Stimulated activated naive CD8-positive, alpha-beta T cell treated with anti-CD3 and anti-CD28 coated beads, Interleukin-15, Interleukin-2, amounts not matched to agents 100 ng/mL and 50 ng/mL, for 24 hours (primary cell): ENCODE data around the gene NMNAT3.
"Not testable (repeated sequence)": the region's sequence is repeated elsewhere in the genome, so short reads cannot be mapped to it uniquely, and the experiment has no call there.

Experiments
- H3K27ac Mint-ChIP-seq: one replicate; pipeline ENCODE4 v1.8.0; 2021; ENCODE audit warnings: mild to moderate bottlenecking, mixed read lengths
- H3K27me3 Mint-ChIP-seq: one replicate; pipeline ENCODE4 v1.8.0; 2021; ENCODE audit warnings: mixed read lengths
- H3K36me3 Mint-ChIP-seq: one replicate; pipeline ENCODE4 v1.8.0; 2021; ENCODE audit warnings: low read depth, mixed read lengths
- H3K4me1 Mint-ChIP-seq: one replicate; pipeline ENCODE4 v1.8.0; 2021; ENCODE audit warnings: low read depth, mixed read lengths
- H3K4me3 Mint-ChIP-seq: one replicate; pipeline ENCODE4 v1.8.0; 2021; ENCODE audit warnings: mild to moderate bottlenecking, mixed read lengths
- H3K9me3 Mint-ChIP-seq: one replicate; pipeline ENCODE4 v1.8.0; 2021; ENCODE audit warnings: mixed read lengths

NMNAT3 gene

GRCh38 chr3:139597947-139598346 is 79.8 kb downstream of the NMNAT3 start:
- H3K9me3 Mint-ChIP-seq = no peaks in the 10 kb centered on the region
- H3K4me3 Mint-ChIP-seq = no peak overlapping the region
- H3K27ac Mint-ChIP-seq = no peak overlapping the region
- no peaks in the 10 kb centered on the region for H3K4me1 Mint-ChIP-seq
- no peaks in the 10 kb centered on the region for H3K36me3 Mint-ChIP-seq
- no peaks in the 10 kb centered on the region for H3K27me3 Mint-ChIP-seq

GRCh38 chr3:139591186-139591585 is 86.6 kb downstream of the NMNAT3 start:
- not testable (repeated sequence) for H3K27ac Mint-ChIP-seq, H3K4me1 Mint-ChIP-seq, H3K4me3 Mint-ChIP-seq, H3K9me3 Mint-ChIP-seq, H3K27me3 Mint-ChIP-seq, H3K36me3 Mint-ChIP-seq

DNA sequence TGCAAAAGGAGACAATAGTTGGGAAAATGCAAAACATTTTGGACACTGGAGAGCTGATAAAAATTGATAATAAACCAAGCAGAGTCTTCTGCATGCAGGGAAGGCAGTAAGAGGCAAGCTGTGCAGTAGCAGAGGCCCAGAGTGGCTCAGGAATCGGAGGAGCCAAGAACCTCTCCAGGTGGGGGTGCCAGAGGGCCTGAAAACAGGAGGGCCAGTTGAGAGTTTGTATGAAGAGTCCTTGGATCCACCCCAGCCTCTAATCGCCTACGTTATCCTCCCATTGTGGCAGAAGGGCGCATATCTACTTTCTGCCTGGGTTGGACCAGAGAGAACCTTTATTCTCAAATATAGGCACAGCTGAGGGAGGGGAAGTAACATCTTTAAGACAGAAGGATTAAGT is 89.3 kb downstream of the NMNAT3 start:
- H3K9me3 Mint-ChIP-seq = peaks cover 4% of the 10 kb centered on the region
- peaks cover 7% of the 10 kb centered on the region for H3K36me3 Mint-ChIP-seq

DNA sequence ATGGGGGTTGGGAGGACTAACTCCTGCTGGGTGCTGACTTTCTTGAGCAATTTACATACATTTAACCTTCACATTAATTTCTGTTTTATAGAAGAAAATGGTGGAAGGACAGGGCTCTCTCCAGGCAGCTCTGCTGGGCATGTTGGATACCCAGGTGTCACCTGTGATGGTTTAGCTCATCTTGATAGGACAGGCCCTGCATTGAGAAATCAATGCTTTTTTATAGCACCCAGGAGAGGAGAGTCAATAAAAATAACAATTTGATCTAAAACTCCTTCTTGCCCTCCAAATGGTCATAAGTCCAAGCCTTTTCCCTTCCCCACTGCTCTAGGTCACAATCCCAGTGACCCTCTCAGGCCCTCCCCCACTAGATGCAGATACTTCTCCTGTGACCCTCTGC is 90.0 kb downstream of the NMNAT3 start:
- Mint-ChIP-seq H3K36me3 (peaks cover 7% of the 10 kb centered on the region), H3K4me3 (no peak overlapping the region), H3K27ac (no peak overlapping the region), H3K9me3 (peaks cover 4% of the 10 kb centered on the region), H3K4me1 (no peaks in the 10 kb centered on the region), H3K27me3 (no peaks in the 10 kb centered on the region)

More for the DNA sequence above, 89.3 kb downstream of the NMNAT3 start:
- Mint-ChIP-seq H3K4me3 (no peak overlapping the region), H3K4me1 (no peaks in the 10 kb centered on the region), H3K27me3 (no peaks in the 10 kb centered on the region), H3K27ac (no peak overlapping the region)

DNA sequence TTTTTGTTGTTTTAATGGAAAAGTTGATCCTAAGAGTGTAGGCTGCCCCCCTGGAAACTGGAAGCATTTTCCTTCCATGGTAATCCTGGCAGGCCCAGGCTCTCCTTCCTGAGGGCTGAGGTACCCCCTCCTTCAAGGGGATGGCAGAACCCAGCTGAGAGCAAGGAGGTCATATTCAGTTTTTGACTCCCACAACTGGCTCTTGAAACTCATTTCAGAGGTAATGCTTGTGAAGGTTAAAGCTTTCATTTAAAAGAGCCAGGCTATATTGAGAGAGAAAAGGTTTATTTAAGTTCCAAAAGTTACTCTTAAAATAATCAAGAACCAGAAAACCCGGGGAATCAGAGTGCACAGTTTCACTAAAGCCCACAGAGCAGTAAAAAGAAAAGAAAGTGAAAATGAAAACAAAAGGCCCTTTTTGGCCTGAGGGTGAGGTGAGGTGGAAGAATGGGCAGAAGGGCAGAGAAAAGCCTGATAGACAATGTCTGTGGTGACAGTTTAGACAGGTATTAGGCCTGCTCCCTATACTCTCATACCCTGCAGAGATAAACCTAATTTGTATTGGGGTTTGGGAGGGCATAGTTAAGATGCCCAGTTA is 91.3 kb downstream of the NMNAT3 start:
- Mint-ChIP-seq H3K27me3 (no peaks in the 10 kb centered on the region), H3K36me3 (peaks cover 7% of the 10 kb centered on the region), H3K9me3 (peaks cover 4% of the 10 kb centered on the region), H3K27ac (no peak overlapping the region), H3K4me3 (no peak overlapping the region), H3K4me1 (no peaks in the 10 kb centered on the region)

DNA sequence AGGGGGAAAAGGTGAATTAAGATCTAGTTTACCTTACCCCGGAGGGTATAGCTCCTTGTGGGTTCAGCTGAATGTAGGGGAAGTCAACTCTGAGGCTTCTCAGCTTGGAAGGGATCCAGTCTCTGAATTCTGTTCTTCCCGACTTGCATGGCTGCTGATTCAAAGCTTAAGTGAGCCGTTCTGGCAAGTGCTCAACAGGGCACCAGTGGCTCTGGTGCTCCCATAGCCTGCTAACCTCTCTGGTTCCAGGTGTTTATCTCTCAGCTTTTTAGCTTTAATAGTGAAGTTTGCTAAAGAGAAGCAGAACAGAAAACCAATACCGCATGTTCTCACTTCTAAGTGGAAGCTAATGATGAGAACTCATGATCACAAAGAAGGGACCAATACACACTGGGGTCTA is 92.0 kb downstream of the NMNAT3 start:
- Mint-ChIP-seq H3K4me1 (no peaks in the 10 kb centered on the region), H3K9me3 (peaks cover 4% of the 10 kb centered on the region), H3K27ac (no peak overlapping the region), H3K27me3 (no peaks in the 10 kb centered on the region), H3K4me3 (no peak overlapping the region), H3K36me3 (peaks cover 7% of the 10 kb centered on the region)

DNA sequence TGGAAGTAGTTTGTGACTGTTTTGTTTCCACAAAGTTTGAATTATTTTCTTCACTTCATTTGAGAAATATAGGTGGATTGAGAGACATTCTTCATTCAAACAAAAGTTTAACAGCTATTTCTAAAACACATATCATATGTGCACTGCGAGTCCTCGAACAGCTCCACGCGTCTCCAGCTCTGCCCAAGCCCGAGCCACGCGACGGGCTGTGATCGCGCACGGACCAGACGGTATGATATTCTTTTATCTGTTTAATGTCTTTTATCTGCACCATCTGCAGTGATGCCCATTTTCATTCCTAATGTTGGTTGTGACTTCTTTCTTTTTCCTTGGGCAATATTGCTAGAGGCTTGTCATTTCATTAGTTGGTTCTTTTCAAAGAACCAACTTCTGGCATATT is 94.1 kb downstream of the NMNAT3 start:
- H3K4me3 Mint-ChIP-seq, H3K27me3 Mint-ChIP-seq, H3K36me3 Mint-ChIP-seq, H3K4me1 Mint-ChIP-seq, H3K27ac Mint-ChIP-seq, H3K9me3 Mint-ChIP-seq: not testable (repeated sequence)

DNA sequence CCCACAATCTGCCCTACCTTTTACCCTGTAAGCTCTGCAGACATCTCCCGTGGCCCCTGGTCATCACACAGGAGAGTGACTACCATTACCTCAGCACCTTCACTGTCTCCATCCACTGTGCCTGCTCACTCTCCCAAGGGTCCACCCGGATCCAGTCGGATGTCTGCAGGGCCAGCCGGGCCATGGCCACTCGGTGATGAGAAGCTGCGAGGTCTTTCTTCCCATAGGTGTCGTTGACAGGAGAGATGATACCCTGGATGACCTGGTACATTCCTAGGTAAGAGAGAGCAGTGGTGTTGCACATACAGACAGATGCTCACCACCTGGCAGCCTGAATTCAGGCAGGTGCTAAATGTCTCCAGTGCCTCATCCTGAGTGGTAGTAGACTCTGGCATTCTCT is 99.0 kb downstream of the NMNAT3 start:
- H3K36me3 Mint-ChIP-seq = peaks cover 5% of the 10 kb centered on the region
- H3K27me3 Mint-ChIP-seq = no peaks in the 10 kb centered on the region
- H3K27ac Mint-ChIP-seq = no peak overlapping the region

GRCh38 chr3:139577909-139578308 is 99.9 kb downstream of the NMNAT3 start:
- no peaks in the 10 kb centered on the region for H3K4me1 Mint-ChIP-seq
- H3K27me3 Mint-ChIP-seq = no peaks in the 10 kb centered on the region
- H3K4me3 Mint-ChIP-seq = no peak overlapping the region
- no peak overlapping the region for H3K27ac Mint-ChIP-seq
- H3K9me3 Mint-ChIP-seq = no peaks in the 10 kb centered on the region
- peaks cover 5% of the 10 kb centered on the region for H3K36me3 Mint-ChIP-seq

More for the DNA sequence above, 99.0 kb downstream of the NMNAT3 start:
- H3K9me3 Mint-ChIP-seq = no peaks in the 10 kb centered on the region
- no peak overlapping the region for H3K4me3 Mint-ChIP-seq
- H3K4me1 Mint-ChIP-seq = no peaks in the 10 kb centered on the region

- no peak overlapping the region for H3K27ac Mint-ChIP-seq
- H3K36me3 Mint-ChIP-seq = peaks cover 5% of the 10 kb centered on the region
- no peaks in the 10 kb centered on the region for H3K27me3 Mint-ChIP-seq
- no peak overlapping the region for H3K4me3 Mint-ChIP-seq
- H3K9me3 Mint-ChIP-seq = no peaks in the 10 kb centered on the region
- H3K4me1 Mint-ChIP-seq = no peaks in the 10 kb centered on the region
Observed at GRCh38 chr3:139577346-139577745, 100.4 kb downstream of the NMNAT3 start.

DNA sequence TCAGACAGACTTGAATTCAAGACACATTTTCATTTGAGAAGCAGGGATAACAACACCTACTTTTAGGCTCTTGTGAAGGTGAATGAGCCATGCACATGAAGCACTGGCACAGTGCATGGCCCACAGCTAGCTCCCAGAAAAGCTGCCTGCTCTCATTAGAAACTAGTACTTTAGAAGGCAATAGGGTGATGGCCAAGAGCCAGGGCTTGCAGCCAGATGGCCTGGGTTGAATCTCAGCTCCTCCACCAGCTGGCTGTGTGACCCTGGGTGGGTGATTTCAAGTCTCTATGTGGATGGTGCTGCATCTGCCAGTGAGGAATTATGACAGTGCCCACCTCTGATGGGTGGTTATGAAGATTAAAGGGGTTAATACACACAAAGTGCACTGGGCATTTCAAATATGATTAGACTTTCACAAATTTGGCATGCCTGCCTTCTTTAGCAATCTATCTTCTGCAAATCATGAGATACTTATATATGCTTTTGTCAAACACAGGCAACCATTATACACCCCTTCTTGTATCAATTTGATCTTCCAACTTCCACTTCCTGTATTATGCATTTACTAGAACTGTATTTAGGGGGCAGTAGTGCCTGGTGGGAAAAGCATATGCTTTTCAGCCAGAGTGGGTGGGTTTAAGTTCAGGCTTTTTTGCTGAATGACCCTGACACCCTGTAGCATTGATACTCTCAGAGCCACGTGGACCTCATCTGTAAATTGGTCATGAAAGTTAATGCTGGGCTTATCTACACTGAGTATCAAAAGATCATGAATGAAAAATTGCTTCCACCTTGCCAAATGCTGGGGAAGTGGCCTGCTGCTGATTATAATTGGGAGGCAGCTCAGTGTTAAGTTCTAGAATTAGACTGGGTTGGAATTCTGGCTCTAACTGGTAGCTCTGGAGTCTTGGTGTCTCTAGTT is 103.5 kb downstream of the NMNAT3 start:
- no peak overlapping the region for H3K27ac Mint-ChIP-seq
- H3K27me3 Mint-ChIP-seq = no peaks in the 10 kb centered on the region
- peaks cover 6% of the 10 kb centered on the region for H3K9me3 Mint-ChIP-seq
- no peaks in the 10 kb centered on the region for H3K4me1 Mint-ChIP-seq
- no peak overlapping the region for H3K4me3 Mint-ChIP-seq
- H3K36me3 Mint-ChIP-seq = peaks cover 11% of the 10 kb centered on the region

DNA sequence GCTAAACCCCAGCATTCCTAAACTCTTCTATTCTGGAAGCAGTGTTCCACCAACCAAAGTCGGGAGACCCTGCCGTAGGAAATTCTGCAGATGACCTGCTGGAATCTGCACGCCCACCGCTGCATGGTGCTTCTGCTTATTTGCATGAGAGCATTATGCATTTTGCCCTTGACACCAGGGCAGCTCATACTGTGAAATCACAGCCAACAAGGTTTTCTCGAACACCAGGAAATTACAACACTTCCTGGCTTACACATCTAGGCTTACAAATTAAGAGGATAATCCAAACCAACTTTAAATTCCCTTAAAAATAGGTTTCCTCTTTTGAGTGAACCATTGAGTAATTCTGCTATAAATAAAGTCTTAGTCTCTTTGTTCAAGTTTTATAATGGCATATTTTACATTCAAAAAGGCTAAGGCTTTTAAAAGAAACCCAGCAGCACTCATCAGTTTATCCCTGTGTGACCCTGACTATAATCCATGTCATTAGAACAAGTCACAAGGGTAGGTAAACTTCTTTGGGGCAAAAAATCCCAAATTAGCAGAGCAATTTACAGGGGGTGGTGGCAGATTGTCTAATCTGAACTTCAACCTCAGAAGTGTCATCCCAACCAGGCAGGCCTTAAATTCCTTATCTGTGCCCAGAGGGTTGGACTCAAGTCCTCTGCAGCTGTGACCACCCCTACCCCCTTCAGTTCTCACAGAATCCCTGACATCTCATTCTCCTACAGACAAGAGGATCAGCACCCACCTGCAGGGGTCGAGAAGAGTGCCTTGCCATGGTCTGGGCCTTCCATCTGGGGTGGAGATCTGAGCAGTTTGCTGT is 104.7 kb downstream of the NMNAT3 start:
- H3K9me3 Mint-ChIP-seq = peaks cover 10% of the 10 kb centered on the region
- H3K4me1 Mint-ChIP-seq = no peaks in the 10 kb centered on the region
- H3K27me3 Mint-ChIP-seq = no peaks in the 10 kb centered on the region
- peaks cover 11% of the 10 kb centered on the region for H3K36me3 Mint-ChIP-seq
- no peak overlapping the region for H3K27ac Mint-ChIP-seq
- H3K4me3 Mint-ChIP-seq = no peak overlapping the region

GRCh38 chr3:139571711-139572110 is 106.1 kb downstream of the NMNAT3 start:
- H3K4me1 Mint-ChIP-seq = no peaks in the 10 kb centered on the region
- H3K36me3 Mint-ChIP-seq = peaks cover 11% of the 10 kb centered on the region
- no peak overlapping the region for H3K27ac Mint-ChIP-seq
- no peaks in the 10 kb centered on the region for H3K27me3 Mint-ChIP-seq
- H3K9me3 Mint-ChIP-seq = peaks cover 10% of the 10 kb centered on the region
- no peak overlapping the region for H3K4me3 Mint-ChIP-seq

- H3K36me3 Mint-ChIP-seq = no peaks in the 10 kb centered on the region
- H3K27ac Mint-ChIP-seq = no peak overlapping the region
- H3K4me3 Mint-ChIP-seq = no peak overlapping the region
- H3K4me1 Mint-ChIP-seq = no peaks in the 10 kb centered on the region
- H3K9me3 Mint-ChIP-seq = peaks cover 4% of the 10 kb centered on the region
- no peaks in the 10 kb centered on the region for H3K27me3 Mint-ChIP-seq
Observed at GRCh38 chr3:139564294-139564861, 113.4 kb downstream of the NMNAT3 start.
